GM12873 (cell line): Measurements from ENCODE around the gene ATXN7L3.

Experiments
- TF ChIP-seq, protein P1 (sequence below): IDR thresholded peaks from 2 replicates; pipeline ENCODE4 v1.5.1; 2012; ENCODE audit warnings: low read depth, mild to moderate bottlenecking, moderate library complexity, low read length, control low read depth; ENCODE audit not compliant: insufficient read depth; ENCODE audit errors: missing control alignments

The ATXN7L3 gene

DNA sequence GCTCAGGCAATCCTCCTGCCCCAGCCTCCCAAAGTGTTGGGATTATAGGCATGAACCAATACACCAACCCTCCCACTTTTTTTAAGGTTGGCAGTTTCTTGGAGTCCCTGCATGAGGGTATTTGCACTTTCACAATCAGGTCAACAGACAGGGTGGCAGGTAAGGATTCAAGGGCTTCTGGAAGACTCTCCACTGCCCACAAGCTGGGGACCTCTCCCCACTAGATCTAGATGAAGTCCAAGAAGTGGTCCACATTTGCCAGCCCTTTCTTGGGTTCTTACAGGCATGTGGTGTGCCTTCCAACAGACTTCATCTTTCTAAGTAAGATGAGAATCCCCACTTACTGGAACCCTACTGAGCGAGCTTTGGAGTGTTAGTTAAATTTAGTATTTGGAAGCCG, 25.3 kb downstream of the ATXN7L3 start:
- TF ChIP-seq, protein P1, sequence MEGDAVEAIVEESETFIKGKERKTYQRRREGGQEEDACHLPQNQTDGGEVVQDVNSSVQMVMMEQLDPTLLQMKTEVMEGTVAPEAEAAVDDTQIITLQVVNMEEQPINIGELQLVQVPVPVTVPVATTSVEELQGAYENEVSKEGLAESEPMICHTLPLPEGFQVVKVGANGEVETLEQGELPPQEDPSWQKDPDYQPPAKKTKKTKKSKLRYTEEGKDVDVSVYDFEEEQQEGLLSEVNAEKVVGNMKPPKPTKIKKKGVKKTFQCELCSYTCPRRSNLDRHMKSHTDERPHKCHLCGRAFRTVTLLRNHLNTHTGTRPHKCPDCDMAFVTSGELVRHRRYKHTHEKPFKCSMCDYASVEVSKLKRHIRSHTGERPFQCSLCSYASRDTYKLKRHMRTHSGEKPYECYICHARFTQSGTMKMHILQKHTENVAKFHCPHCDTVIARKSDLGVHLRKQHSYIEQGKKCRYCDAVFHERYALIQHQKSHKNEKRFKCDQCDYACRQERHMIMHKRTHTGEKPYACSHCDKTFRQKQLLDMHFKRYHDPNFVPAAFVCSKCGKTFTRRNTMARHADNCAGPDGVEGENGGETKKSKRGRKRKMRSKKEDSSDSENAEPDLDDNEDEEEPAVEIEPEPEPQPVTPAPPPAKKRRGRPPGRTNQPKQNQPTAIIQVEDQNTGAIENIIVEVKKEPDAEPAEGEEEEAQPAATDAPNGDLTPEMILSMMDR = no peak

DNA sequence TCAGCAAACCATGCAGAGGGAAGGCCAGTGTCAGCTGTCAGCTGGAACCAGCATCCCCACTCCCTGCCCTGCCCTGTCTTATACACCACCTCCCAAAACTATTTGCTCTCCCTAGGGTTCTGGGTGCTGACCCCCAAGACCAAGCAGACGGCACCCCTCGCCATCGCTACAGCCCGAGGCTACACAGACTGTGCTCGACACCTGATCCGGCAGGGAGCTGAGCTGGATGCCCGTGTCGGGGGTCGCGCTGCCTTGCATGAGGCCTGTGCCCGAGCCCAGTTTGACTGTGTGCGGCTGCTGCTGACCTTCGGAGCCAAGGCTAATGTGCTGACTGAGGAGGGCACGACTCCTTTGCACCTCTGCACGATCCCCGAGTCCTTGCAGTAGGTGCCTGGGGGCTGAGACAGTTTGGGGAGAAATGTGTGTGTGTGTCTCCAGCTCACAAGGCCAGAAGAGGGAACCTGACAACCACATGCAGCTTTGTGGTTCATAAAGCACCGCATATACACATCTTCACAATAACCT, 27.7 kb downstream of the ATXN7L3 start:
- TF ChIP-seq, protein P1 = no peak

DNA sequence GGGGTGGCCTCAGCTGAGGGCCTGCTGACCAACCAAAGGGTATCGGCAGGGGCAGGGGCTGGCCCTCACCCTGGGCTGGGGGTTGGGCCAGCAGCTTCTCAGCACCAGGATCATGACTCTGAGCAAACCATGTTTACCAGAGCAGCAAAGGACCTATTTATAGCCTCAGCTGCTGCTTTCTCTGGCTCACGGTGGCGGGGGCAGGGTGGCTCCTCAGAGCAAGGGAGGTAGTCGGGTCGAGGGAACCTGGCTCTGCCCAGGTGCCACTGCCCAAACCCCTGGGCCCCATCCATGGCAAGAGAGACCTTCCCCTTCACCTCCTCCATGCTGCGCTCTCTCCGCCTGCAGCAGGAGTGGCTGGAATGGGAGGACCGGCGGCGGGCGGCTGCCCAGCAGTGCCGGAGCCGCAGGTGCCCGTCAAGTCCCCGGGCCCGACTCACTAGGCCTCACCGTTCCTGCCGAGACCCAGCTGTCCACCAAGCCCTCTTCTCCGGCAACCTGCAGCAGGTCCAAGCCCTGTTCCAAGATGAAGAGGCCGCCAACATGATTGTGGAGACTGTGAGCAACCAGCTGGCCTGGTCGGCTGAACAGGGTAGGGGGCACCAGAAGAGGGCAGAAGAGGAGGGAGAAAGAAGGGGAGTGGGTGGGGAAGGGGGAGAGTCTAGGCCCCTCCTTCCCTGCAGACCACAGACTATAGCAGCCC, 29.0 kb downstream of the ATXN7L3 start, which contains the start of gene ASB16:
Gene ASB16 (plus strand): TSS at position 206 of the 703 bp plus-strand sequence. CDS start 86 bp downstream, at position 292.
- TF ChIP-seq, protein P1 = no peak

DNA sequence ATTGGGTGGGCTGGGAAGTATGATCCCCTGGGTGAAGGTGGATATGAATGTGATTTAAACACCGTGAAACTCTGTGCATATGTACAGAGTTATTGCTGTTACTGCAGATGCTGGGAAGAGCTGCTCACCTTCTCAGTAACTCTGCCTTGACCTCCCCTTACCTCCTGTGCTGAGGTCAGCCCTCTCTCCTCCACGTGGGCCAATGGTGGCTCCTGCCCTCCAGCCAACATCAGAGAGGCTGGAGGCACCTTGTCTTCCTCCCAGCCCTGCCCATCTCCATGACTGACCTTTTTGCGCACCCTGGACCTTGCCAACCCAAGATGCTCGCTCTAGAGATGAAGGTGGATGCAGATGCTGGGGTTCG, 29.6 kb downstream of the ATXN7L3 start:
- TF ChIP-seq, protein P1 = no peak

DNA sequence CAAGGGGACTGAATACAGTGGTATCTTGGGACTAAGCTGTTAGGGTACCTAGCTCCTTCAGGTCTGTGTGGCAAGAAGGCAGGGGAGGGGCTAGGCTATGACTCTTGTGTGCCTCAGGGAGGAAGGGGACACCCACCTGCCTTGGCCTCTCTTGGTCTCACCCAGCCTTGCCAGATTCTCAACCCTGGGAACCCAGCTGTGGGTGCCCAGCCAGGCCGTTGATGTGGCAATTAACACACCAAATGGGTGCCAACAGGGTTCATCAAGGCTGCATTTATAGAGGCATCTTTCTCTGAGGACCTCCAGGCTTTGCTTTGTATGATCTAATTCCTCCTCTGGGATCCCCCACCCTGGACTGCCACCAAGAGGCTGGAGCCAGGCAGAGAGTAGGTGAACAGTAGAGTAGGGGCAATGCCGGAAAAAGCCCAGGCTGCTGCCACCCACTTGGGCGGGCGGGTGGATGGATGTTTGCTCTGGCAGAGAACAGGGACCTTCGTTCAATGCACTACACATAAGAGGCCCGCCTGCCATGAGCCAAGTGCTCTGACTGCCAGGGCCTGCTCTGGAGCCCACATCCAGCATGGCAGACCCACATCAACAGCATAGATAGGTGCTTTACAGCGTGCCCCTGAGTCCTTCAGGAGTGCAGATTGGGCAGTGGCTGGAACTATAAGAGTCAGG, 32.4 kb downstream of the ATXN7L3 start:
- TF ChIP-seq, protein P1 = no peak

DNA sequence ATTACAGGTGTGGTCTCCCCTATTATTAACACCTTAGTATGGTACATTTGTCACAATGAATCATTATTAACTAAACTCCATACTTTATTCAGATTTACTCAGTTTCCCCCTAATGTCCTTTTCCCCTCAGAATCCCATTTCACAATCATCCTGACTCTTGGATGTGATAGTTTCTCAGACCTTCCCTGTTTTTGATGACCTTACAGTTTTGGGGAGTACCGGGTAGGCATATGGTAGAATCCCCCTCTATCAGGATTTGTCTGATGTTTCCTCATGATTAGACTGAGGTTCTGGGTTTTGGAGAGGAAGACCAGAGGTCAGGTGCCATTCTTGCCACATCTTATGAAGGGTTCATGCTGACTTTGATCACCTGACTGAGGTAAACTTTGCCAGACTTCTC, 35.2 kb downstream of the ATXN7L3 start:
- TF ChIP-seq, protein P1 = no peak

DNA sequence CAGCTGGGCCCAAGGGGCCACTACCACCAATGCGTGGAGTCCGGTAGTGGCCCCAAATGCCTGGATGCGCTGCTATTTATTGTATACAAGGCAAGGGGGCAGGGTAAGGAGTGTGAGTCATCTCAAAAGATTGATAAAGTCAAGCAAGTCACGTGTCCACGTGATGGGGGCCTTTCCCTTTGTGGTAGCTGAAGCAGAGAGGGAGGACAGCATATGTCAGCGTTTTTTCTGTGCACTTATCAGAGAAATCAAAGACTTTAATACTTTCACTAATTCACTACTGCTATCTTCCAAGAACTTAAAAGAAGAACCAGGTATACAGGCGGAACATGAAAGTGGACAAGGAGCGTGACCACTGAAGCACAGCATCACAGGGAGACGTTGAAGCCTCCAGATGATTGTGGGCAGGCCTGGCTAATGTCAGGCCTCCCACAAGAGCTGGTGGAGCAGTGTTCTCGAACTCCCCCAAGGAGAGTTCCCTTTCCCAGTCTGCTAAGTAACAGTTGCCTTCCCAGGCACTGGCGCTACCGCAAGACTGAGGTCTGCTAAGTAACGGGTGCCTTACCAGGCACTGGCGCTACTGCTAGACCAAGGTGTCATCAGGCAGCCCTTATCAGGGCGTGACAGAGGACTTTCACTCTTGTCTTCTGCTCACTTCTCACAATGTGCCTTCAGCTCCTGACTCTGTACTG, 40.0 kb downstream of the ATXN7L3 start:
- TF ChIP-seq, protein P1 = no peak
